Measurements from ENCODE around the gene LNPK. TPM values are rescaled to one million over a fixed set of nuclear protein-coding genes. Genes with fewer than 3 reads are reported as not detected.

LNPK gene
- total and polyA plus RNA-seq, 9 of the 15 experiments (the other 6 are each of a cell fraction or from before 2014, with no cell fraction given), result 6.4 to 40.4 (median 21.3) TPM

GRCh38 chr2:175948191-175948590 is 53.9 kb downstream of the LNPK start:
- in situ Hi-C loops (cut with MboI), result no loop called here
- CTCF ChIA-PET (ENCODE audit: low intra/inter-chr PET ratio), result interaction anchor here (0.5 kb wide), 1 partner anchor 131 kb away, joined by 5 read pairs; no protein-coding TSS in a partner anchor
- POLR2A ChIA-PET, result interaction anchor here (1.0 to 1.8 kb wide), 2 partner anchors 12 to 29 kb away, joined by 3 to 7 read pairs; no protein-coding TSS in a partner anchor

GRCh38 chr2:175947073-175947472 is 55.0 kb downstream of the LNPK start:
- intact Hi-C loops (cut with micrococcal nuclease), result no loop called here
- TF ChIP-seq HDGF (IDR thresholded peaks at IDR 0.05) (no peak), THRB (CRISPR knock-in tag; conservative IDR thresholded peaks at IDR 0.05) (no peak), MLLT1 (IDR thresholded peaks at IDR 0.05) (no peak), DDX20 (tag; IDR thresholded peaks at IDR 0.05; ENCODE audit: low read depth) (no peak), CUX1 (CRISPR knock-in tag; IDR thresholded peaks at IDR 0.05) (no peak), PHF8 (IDR thresholded peaks at IDR 0.05; ENCODE audit: borderline replicate concordance, low read length) (no peak)

More at GRCh38 chr2:175948191-175948590, 53.9 kb downstream of the LNPK start:
- no peak for TF ChIP-seq KDM5B (IDR thresholded peaks at IDR 0.05; ENCODE audit: insufficient replicate concordance, low read depth, low read length)
- Histone ChIP-seq H3K36me3 (ENCODE audit: control insufficient read depth, insufficient read depth, low read length) (peaks cover 11% of the 10 kb centered on the region; the same call in 2 of the 3 replicates), H2AFZ (ENCODE audit: low read depth, low read length) (no peak overlapping the region), H3K4me3 (no peak overlapping the region), H3K4me1 (replicated peaks in 1 of 2; ENCODE audit: control insufficient read depth in 2 of 2, insufficient read depth in 2 of 2, low read length in 2 of 2) (no peaks in the 10 kb centered on the region), H3K79me2 (ENCODE audit: control insufficient read depth, insufficient read depth, low read length) (no peaks in the 10 kb centered on the region), H4K20me1 (replicated peaks; ENCODE audit: control insufficient read depth, insufficient read depth, low read length) (no peaks in the 10 kb centered on the region), H3K9me1 (ENCODE audit: control insufficient read depth, insufficient read depth, low read length) (no peaks in the 10 kb centered on the region), H3K9ac (ENCODE audit: insufficient read depth in 1 of 2, low read depth in 2 of 2, low read length in 2 of 2) (no peak overlapping the region), H3K4me2 (ENCODE audit: insufficient read depth, low read length) (no peak overlapping the region), H3K9me3 (replicated peaks; ENCODE audit: control insufficient read depth, insufficient read depth, low read depth, low read length) (no peaks in the 10 kb centered on the region), H3K27ac (ENCODE audit: extremely low read depth, low read depth, low read length) (no peak overlapping the region), H3K27me3 (ENCODE audit: control insufficient read depth in 2 of 2, insufficient read depth in 2 of 2, low read length in 2 of 2) (no peaks in the 10 kb centered on the region)
- BruUV-seq (replicated peaks), result no TSS peak
- DNase-seq (ENCODE audit: extremely low read depth in 1 of 4, low spot score in 3 of 4) (no peak), ATAC-seq (no peak), FAIRE-seq (no peak)
- 91% methylated on average over 1 of the region's 1 CpG for WGBS (ENCODE audit: insufficient coverage, low coverage, missing lambda C conversion rate)
- intact Hi-C loops (cut with micrococcal nuclease), result no loop called here

More at GRCh38 chr2:175947073-175947472, 55.0 kb downstream of the LNPK start:
- 81% methylated on average over 1 of the region's 1 CpG for WGBS (ENCODE audit: insufficient coverage, low coverage, missing lambda C conversion rate)
- peaks cover 2% of the 10 kb centered on the region for H3K9me3 ChIP-seq (replicated peaks; ENCODE audit: control insufficient read depth, insufficient read depth, low read depth, low read length)
- H3K4me2 ChIP-seq (ENCODE audit: insufficient read depth, low read length), result no peak overlapping the region
- no peaks in the 10 kb centered on the region for H4K20me1 ChIP-seq (replicated peaks; ENCODE audit: control insufficient read depth, insufficient read depth, low read length)
- peaks cover 14% of the 10 kb centered on the region; the same call in 2 of the 3 replicates for H3K36me3 ChIP-seq (ENCODE audit: control insufficient read depth, insufficient read depth, low read length)
- no peak overlapping the region for H2AFZ ChIP-seq (ENCODE audit: low read depth, low read length)
- no peaks in the 10 kb centered on the region for H3K27me3 ChIP-seq (ENCODE audit: control insufficient read depth in 2 of 2, insufficient read depth in 2 of 2, low read length in 2 of 2)
- POLR2A ChIA-PET, result interaction anchor here (1.4 kb wide), 1 partner anchor 9 kb away, joined by 4 read pairs; no protein-coding TSS in a partner anchor
- FAIRE-seq, result no peak
- no peak for ATAC-seq
- H3K4me3 ChIP-seq, result no peak overlapping the region
- no TSS peak for BruUV-seq (replicated peaks)
- H3K79me2 ChIP-seq (ENCODE audit: control insufficient read depth, insufficient read depth, low read length), result no peaks in the 10 kb centered on the region
- in situ Hi-C loops (cut with MboI), result no loop called here
- no peak overlapping the region for H3K27ac ChIP-seq (ENCODE audit: extremely low read depth, low read depth, low read length)
- CTCF ChIA-PET (ENCODE audit: low intra/inter-chr PET ratio), result no interaction called here
- H3K9ac ChIP-seq (ENCODE audit: insufficient read depth in 1 of 2, low read depth in 2 of 2, low read length in 2 of 2), result no peak overlapping the region
- no peak for DNase-seq (ENCODE audit: extremely low read depth in 1 of 4, low spot score in 3 of 4)
- no peaks in the 10 kb centered on the region for H3K9me1 ChIP-seq (ENCODE audit: control insufficient read depth, insufficient read depth, low read length)
- H3K4me1 ChIP-seq (replicated peaks in 1 of 2; ENCODE audit: control insufficient read depth in 2 of 2, insufficient read depth in 2 of 2, low read length in 2 of 2), result no peaks in the 10 kb centered on the region

Data from K562 (cell line).